GM21529 (cell line): ENCODE measurements around the gene GIMD1.
A peak's percentile ranks its signal among the peaks of the same experiment; 100 is the strongest.

Source experiments
- ATAC-seq: cut with Tn5 transposase; IDR thresholded peaks from one replicate; pipeline ENCODE4 v1.9.1; 2021; ENCODE audit not compliant: unreplicated experiment

The GIMD1 gene

DNA sequence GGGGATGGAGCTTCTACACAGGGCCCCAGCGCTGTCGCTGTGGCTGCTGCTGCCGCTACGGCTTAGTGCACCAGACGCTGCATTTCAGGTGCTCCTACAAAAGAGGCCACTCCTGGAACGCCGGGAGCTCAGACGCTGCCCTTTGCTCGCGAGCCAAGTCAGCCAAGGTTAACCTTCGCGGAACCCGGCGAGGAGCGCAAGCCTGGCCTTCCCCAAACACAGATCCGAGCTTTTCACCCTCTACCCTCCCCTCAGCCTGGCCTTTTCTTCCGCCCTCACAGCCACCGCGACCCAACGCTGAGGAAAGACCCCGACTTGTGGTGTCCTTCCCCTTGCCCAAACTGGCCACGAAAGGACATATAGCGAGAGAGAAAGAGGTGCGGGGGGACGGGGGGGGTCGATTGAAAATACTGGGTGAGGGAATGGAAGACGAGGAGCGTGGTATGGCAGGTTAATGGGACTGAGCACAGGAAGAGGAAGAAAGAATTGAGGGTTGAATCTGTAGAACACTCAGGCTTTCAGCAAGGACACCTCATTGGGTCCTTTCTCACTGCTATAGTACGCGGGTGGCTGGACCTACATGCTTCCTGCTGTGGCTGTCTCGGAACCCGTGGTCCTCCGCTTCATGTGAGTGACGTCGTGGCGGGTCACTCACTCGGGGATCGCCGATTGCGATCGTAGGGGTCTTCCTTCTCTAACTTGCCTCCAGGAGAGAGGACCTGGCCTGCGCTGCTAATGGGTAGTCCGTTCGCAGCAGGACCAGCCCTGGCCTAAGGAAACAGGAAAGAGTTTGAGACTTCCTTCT lies 52.4 kb downstream of the GIMD1 start, which contains the start of the genes AIMP1 and TBCK:
TSS of gene AIMP1 (plus strand) at position 583 of the 805 bp plus-strand sequence. CDS start 8,460 bp downstream, outside the sequence.
TSS of gene TBCK (minus strand) at position 242 of the 805 bp plus-strand sequence. CDS start 7,249 bp downstream, outside the sequence.
- ATAC-seq = peak; percentile 86

DNA sequence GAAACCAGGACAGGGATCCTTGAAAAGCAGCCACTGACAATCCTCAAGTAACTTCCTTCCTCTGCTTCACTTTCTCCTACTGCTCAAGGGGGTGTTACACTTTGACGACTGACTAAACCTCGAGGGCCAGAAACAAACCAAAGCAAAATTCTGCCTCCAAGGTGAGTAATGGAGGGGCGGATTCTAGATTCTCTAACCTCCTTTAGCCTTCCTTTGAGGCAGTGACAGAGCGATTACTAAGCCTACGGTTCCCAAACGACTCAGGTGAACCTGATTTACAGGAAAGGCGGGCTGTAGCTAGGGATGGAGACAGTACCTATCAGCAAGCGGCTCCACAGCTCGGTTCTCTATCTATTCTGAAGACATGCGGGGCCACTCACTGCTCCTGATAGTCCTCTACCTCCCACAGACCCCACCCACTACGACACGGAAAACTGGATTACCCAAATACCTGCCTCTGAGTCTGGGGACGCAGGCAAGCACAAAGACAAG lies 53.1 kb downstream of the GIMD1 start:
- peak; percentile 22 for ATAC-seq

DNA sequence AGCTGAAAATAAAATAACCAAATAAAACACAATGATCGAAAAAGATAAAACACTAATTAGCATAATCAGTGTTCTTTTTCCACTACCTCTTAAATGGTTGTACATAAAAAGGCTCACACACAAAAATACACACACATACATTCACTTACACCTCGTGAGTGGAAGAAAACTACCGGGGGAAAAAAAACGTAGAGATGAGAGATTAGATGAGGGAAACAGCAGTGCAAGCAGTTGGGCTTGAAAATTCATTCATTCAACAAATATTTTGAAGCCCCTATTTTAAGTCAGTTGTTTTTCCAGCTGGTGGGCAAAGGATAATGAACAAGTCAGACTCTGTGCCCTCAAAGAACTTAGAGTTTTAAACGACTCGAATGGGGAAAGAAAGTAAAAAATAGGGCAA lies 53.6 kb downstream of the GIMD1 start:
- no peak for ATAC-seq

DNA sequence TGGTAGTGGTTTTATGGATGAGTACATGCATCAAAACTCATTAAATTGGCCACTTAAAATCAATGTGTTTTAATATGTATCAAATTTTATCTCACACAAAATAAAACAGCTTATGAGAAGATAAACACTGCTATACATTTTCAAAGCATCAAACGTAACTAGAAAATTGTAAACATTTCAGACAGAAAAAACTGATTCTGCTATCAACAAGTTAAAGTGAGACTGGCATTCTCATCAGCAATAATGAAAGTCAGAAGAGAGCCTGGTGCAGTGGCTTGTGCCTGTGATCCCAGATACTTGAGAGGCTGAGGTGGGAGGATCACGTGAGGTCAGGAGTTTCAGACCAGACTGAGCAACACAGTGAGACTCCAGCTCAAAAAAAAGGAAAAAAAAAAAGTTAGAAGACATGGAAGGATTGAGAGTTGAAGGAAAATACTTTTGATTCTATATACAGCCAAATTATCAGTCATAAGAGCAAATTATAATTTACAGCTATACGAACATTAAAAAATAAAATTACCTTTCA lies 55.5 kb downstream of the GIMD1 start:
- no peak for ATAC-seq

DNA sequence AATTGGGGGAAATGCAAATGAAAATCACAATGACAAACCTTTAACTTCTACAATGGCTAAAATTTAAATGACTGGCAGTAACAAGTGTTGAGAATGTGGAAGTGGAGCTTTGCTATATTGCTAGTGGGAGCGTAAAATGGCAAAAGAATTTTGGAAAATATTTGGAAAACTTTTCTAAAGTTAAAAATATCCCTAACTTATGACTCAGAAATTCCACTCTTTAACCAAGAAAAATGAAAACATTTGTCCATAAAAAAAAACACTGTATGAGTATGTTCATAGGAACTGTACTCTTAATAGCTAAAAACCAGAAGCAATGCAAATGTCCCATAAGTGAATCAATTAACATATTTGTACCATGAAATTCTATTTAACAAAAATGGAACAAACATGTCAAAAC lies 56.2 kb downstream of the GIMD1 start:
- ATAC-seq = no peak
